Measurements from ENCODE around the gene XKRX.

XKRX gene

DNA sequence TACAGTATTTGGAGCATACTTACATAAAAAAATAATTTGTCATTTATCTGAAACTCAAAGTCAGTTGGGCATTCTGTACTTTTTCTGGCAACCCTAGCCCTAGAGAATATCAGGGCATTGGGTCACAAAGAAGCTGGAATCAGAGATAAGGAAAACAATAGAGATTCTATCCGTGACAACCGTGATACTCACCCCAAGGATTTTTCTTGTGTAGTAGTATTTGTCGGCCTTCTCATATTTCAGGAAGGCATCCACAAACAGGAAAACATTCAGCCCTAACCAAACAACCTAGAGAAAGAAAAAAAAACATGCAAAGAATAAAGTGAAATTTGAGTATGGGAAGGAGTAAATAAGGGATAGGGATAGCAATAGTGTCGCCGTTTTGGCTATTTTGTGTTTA is 58.2 kb downstream of the XKRX start:
- DNase-seq, result no peak
- Mint-ChIP-seq H3K27me3 (peaks cover 0 to 7% of the 10 kb centered on the region in 2 donors), H3K27ac (no peak overlapping the region), H3K4me1 (ENCODE audit: low read depth in 2 of 2) (no peaks in the 10 kb centered on the region), H3K36me3 (ENCODE audit: insufficient read depth) (no peaks in the 10 kb centered on the region), H3K9me3 (no peaks in the 10 kb centered on the region), H3K4me3 (no peak overlapping the region)
- no peak for ATAC-seq (replicated peaks)

DNA sequence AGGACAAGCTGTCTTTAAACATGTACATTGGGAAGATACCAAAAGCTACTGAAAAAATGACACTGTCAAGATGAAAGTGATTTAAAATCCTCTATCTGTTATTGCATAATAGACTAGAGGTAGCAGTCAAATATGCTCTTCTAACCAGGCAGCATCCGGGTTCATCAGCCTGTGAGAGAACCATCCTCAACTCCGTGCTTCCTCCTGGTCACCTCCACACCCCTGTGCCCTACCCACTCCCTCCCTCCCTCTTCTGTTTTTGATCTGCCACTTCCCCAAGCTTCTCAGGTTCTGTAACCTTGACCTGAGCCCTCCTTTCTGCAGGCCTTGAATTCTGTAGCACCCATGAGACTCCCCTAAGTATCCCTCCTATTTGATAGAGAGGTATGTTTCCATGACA is 60.4 kb downstream of the XKRX start:
- DNase-seq (no peak), ATAC-seq (replicated peaks) (no peak)
- H3K9me3 Mint-ChIP-seq, result no peaks in the 10 kb centered on the region
- no peaks in the 10 kb centered on the region for H3K36me3 Mint-ChIP-seq (ENCODE audit: insufficient read depth)
- H3K27ac Mint-ChIP-seq, result no peak overlapping the region
- no peak overlapping the region for H3K4me3 Mint-ChIP-seq
- no peaks in the 10 kb centered on the region for H3K4me1 Mint-ChIP-seq (ENCODE audit: low read depth in 2 of 2)
- H3K27me3 Mint-ChIP-seq, result peaks cover 0 to 7% of the 10 kb centered on the region in 2 donors

DNA sequence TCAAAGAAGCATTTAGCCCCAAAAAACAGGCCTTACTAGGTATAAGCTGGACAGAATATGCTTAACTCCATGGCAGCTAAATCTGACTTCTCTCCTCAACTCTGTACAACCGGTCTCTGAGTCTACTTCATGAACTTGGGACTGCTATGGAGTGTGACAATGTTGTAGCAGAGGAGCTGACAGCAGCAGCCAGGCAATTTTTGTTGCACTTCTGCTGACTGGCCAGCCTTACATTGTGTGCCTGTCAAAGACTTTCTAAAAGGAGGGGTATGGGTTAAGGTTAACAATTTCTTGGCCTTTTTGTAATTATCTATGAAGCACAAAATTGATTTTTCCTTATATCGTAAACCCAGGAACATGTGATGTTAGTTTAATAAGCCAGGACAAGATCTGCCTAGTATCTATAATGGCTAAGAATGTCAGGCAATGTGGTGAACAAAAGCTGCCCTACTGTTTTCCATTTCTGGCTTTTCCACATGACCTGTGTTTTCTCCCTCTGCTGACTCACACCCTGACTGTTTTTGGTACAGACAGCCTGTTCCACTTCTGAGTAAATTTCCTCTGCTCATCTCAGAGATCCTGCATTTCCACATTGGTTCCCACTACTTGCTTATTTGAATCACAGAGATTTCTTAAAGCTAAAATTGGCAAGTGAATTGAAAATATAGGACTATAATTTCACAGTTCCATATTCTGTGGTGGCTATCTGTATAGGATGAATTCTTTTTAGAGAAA is 63.9 kb downstream of the XKRX start:
- Mint-ChIP-seq H3K27me3 (peaks cover 7 to 8% of the 10 kb centered on the region in 2 donors), H3K9me3 (no peaks in the 10 kb centered on the region), H3K27ac (no peak overlapping the region), H3K4me3 (no peak overlapping the region), H3K4me1 (ENCODE audit: low read depth in 2 of 2) (no peaks in the 10 kb centered on the region), H3K36me3 (ENCODE audit: insufficient read depth) (no peaks in the 10 kb centered on the region)
- DNase-seq (no peak), ATAC-seq (replicated peaks) (no peak)

All from effector memory CD8-positive, alpha-beta T cell (primary cell).